GM23338 (cell line): ENCODE measurements around the gene LAMB1. TPM values are rescaled to one million over a fixed set of nuclear protein-coding genes. Genes with fewer than 3 reads are reported as not detected.

Source experiments
- ATAC-seq: fragments of 200-7000 bp; cut with Tn5 transposase; 3 replicates; pipeline ENCODE4 v1.9.1; 2020
- DNase-seq: peaks from one replicate; pipeline ENCODE4 v3.0.0-alpha.2; 2015; ENCODE audit warnings: low spot score
- H2AFZ ChIP-seq: fragments of 200-600 bp; sonication (generic); 2 replicates; pipeline ENCODE4 v1.8.0; 2016; ENCODE audit warnings: antibody characterized with exemption, mild to moderate bottlenecking, moderate library complexity
- H3F3A ChIP-seq: fragments of 200-600 bp; sonication (generic); replicated peaks from 2 replicates; pipeline ENCODE4 v1.8.0; 2017; ENCODE audit warnings: antibody characterized with exemption, mixed run types, low read depth
- H3K27ac ChIP-seq: fragments of 200-600 bp; sonication (generic); 2 replicates; pipeline ENCODE4 v1.6.1; 2016; ENCODE audit warnings: low read depth
- H3K27me3 ChIP-seq: fragments of 200-600 bp; sonication (generic); 2 replicates; pipeline ENCODE4 v1.8.0; 2016; ENCODE audit warnings: mild to moderate bottlenecking, mixed run types, moderate library complexity; ENCODE audit not compliant: insufficient read depth
- H3K36me3 ChIP-seq: fragments of 200-600 bp; sonication (generic); 2 replicates; pipeline ENCODE4 v1.8.0; 2016; ENCODE audit warnings: mild to moderate bottlenecking; ENCODE audit not compliant: insufficient read depth
- H3K4me1 ChIP-seq: fragments of 200-600 bp; sonication (generic); 2 replicates; pipeline ENCODE4 v1.8.0; 2016; ENCODE audit warnings: mild to moderate bottlenecking, moderate library complexity; ENCODE audit not compliant: insufficient read depth
- H3K4me2 ChIP-seq: fragments of 200-600 bp; sonication (generic); 2 replicates; pipeline ENCODE4 v1.7.1; 2017; ENCODE audit warnings: mixed run types
- H3K4me3 ChIP-seq: fragments of 200-600 bp; sonication (generic); 2 replicates; pipeline ENCODE4 v1.6.1; 2016; ENCODE audit warnings: mixed run types
- H3K79me2 ChIP-seq: fragments of 200-600 bp; sonication (generic); replicated peaks from 2 replicates; pipeline ENCODE4 v1.8.0; 2017; ENCODE audit warnings: mild to moderate bottlenecking; ENCODE audit not compliant: insufficient read depth
- H3K9me2 ChIP-seq: fragments of 200-600 bp; sonication (generic); 2 replicates; pipeline ENCODE4 v1.8.0; 2017; ENCODE audit not compliant: insufficient read depth
- H4K20me1 ChIP-seq: fragments of 200-600 bp; sonication (generic); replicated peaks from 2 replicates; pipeline ENCODE4 v1.8.0; 2017; ENCODE audit warnings: mild to moderate bottlenecking; ENCODE audit not compliant: insufficient read depth
- H3K27ac Mint-ChIP-seq: 2 replicates; pipeline ENCODE4 v1.8.0; 2020; ENCODE audit warnings: inconsistent platforms, mild to moderate bottlenecking, moderate library complexity, mixed read lengths
- H3K27me3 Mint-ChIP-seq: 3 replicates; pipeline ENCODE4 v1.8.0; 2022; ENCODE audit warnings: low read depth, mild to moderate bottlenecking, moderate library complexity, mixed read lengths, inconsistent platforms; ENCODE audit not compliant: insufficient read depth, poor library complexity
- H3K36me3 Mint-ChIP-seq: 3 replicates; pipeline ENCODE4 v1.8.0; 2021; ENCODE audit warnings: low read depth, mild to moderate bottlenecking, inconsistent platforms, moderate library complexity, mixed read lengths
- H3K4me1 Mint-ChIP-seq: 3 replicates; pipeline ENCODE4 v1.8.0; 2020; ENCODE audit warnings: mild to moderate bottlenecking, inconsistent platforms, mixed read lengths
- H3K4me3 Mint-ChIP-seq: 3 replicates; pipeline ENCODE4 v1.8.0; 2021; ENCODE audit warnings: moderate library complexity, mild to moderate bottlenecking, inconsistent platforms, mixed read lengths
- H3K9me3 Mint-ChIP-seq: 3 replicates; pipeline ENCODE4 v1.8.0; 2020; ENCODE audit warnings: moderate library complexity, mild to moderate bottlenecking, inconsistent platforms, mixed read lengths
- CREB1 ChIP-seq: fragments of 250-450 bp; sonication (Bioruptor Pico); IDR thresholded peaks from 2 replicates; pipeline ENCODE4 v1.5.0; 2020; ENCODE audit warnings: low read depth, mild to moderate bottlenecking, moderate library complexity
- CTCF ChIP-seq, 2 experiments: fragments of 200-600 bp in 1 of 2; sonication (generic) in 1 of 2; conservative IDR thresholded peaks; 2 replicates each; pipeline versions ENCODE4 v1.5.1 to v1.6.1; 2016 to 2017; ENCODE audit warnings: antibody characterized with exemption in 2 of 2, low read depth in 2 of 2, mild to moderate bottlenecking in 2 of 2, moderate library complexity in 1 of 2
- EZH2phosphoT487 ChIP-seq: fragments of 200-600 bp; sonication (generic); IDR thresholded peaks from one replicate; pipeline ENCODE4 v1.8.1; 2018; ENCODE audit warnings: antibody characterized with exemption; ENCODE audit not compliant: unreplicated experiment
- NANOG ChIP-seq: IDR thresholded peaks from 2 replicates; pipeline ENCODE4 v1.6.1; 2016; ENCODE audit warnings: antibody characterized with exemption, borderline replicate concordance
- POLR2AphosphoS5 ChIP-seq: IDR thresholded peaks from 2 replicates; pipeline ENCODE4 v1.6.1; 2016; ENCODE audit warnings: antibody characterized with exemption, low read depth
- ZNF114 ChIP-seq: fragments of 250-450 bp; sonication (Bioruptor Pico); IDR thresholded peaks from 2 replicates; pipeline ENCODE4 v1.5.0; 2020; ENCODE audit warnings: mild to moderate bottlenecking, moderate library complexity
- polyA plus RNA-seq: library from polyadenylated mRNA; unstranded; fragments of >200 nt; fragmentation: Nextera tagmentation; extraction: Ambion mirVana; gene quantifications from 2 replicates; pipeline ENCODE4 v1.2.1, GENCODE V29; 2016
- total RNA-seq: library from RNA; depleted of rRNA; stranded (reverse); fragments of >200 nt; shearing (Covaris generic); gene quantifications from 2 replicates; pipeline ENCODE4 v1.2.3, GENCODE V29; 2014
- TF ChIP-seq, protein P1 (sequence below): IDR thresholded peaks from one replicate; pipeline ENCODE4 v1.6.1; 2018; ENCODE audit warnings: antibody characterized with exemption; ENCODE audit not compliant: unreplicated experiment
- TF ChIP-seq, protein P2 (sequence below): IDR thresholded peaks from 2 replicates; pipeline ENCODE4 v1.6.1; 2016; ENCODE audit warnings: antibody characterized with exemption

LAMB1 gene
- total and polyA plus RNA-seq, 2 experiments from 2014 or later: 53.5 to 57.8 TPM

- TF ChIP-seq, protein P1, sequence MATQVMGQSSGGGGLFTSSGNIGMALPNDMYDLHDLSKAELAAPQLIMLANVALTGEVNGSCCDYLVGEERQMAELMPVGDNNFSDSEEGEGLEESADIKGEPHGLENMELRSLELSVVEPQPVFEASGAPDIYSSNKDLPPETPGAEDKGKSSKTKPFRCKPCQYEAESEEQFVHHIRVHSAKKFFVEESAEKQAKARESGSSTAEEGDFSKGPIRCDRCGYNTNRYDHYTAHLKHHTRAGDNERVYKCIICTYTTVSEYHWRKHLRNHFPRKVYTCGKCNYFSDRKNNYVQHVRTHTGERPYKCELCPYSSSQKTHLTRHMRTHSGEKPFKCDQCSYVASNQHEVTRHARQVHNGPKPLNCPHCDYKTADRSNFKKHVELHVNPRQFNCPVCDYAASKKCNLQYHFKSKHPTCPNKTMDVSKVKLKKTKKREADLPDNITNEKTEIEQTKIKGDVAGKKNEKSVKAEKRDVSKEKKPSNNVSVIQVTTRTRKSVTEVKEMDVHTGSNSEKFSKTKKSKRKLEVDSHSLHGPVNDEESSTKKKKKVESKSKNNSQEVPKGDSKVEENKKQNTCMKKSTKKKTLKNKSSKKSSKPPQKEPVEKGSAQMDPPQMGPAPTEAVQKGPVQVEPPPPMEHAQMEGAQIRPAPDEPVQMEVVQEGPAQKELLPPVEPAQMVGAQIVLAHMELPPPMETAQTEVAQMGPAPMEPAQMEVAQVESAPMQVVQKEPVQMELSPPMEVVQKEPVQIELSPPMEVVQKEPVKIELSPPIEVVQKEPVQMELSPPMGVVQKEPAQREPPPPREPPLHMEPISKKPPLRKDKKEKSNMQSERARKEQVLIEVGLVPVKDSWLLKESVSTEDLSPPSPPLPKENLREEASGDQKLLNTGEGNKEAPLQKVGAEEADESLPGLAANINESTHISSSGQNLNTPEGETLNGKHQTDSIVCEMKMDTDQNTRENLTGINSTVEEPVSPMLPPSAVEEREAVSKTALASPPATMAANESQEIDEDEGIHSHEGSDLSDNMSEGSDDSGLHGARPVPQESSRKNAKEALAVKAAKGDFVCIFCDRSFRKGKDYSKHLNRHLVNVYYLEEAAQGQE: no peak
- TF ChIP-seq, protein P2, sequence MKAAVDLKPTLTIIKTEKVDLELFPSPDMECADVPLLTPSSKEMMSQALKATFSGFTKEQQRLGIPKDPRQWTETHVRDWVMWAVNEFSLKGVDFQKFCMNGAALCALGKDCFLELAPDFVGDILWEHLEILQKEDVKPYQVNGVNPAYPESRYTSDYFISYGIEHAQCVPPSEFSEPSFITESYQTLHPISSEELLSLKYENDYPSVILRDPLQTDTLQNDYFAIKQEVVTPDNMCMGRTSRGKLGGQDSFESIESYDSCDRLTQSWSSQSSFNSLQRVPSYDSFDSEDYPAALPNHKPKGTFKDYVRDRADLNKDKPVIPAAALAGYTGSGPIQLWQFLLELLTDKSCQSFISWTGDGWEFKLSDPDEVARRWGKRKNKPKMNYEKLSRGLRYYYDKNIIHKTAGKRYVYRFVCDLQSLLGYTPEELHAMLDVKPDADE: no peak
- TF ChIP-seq CREB1 (CRISPR knock-in tag) (no peak), EZH2phosphoT487 (no peak), POLR2AphosphoS5 (no peak)
These were observed 8.4 kb downstream of the LAMB1 start (continued) for GRCh38 chr7:107994421-107995030.

DNA sequence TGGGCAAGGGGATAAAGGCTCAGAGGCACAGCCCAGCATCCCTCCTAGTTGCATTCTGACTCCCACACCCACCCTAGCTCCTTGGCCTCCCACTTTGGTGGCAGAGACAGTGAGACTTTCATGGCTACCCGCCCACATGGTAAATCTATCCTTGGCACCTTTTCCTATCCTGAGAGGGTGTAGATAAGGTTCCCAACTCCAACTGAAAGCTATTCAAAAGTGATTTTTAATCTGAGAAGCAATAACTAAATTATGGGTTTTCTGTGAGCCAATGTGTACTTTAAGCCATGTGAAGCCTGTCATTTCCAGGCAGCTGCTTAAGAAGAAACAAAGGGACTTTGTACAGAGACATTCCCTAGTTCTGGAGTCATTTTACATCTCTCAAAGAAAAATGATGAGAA lies 9.1 kb downstream of the LAMB1 start:
- H3K4me1 ChIP-seq: peaks cover 22% of the 10 kb centered on the region
- TF ChIP-seq, protein P1: no peak
- TF ChIP-seq, protein P2: no peak
- TF ChIP-seq NANOG: no peak
- no peak for TF ChIP-seq EZH2phosphoT487
- no peak for TF ChIP-seq ZNF114 (CRISPR knock-in tag)
- no peak for TF ChIP-seq CTCF (conservative IDR thresholded peaks at IDR 0.05; ENCODE audit: low read depth in 2 of 2)

More for the DNA sequence above, 9.1 kb downstream of the LAMB1 start:
- Histone ChIP-seq H3K4me2 (no peak overlapping the region), H3K36me3 (no peaks in the 10 kb centered on the region; the same call in none of the 2 replicates), H3F3A (no peaks in the 10 kb centered on the region), H2AFZ (no peak overlapping the region), H3K27ac (no peak overlapping the region), H3K79me2 (no peaks in the 10 kb centered on the region), H4K20me1 (no peaks in the 10 kb centered on the region), H3K9me2 (no peaks in the 10 kb centered on the region), H3K27me3 (no peaks in the 10 kb centered on the region), H3K4me3 (no peak overlapping the region)
- Mint-ChIP-seq H3K27me3 (peaks cover 2% of the 10 kb centered on the region), H3K9me3 (no peaks in the 10 kb centered on the region), H3K27ac (no peak overlapping the region), H3K4me3 (no peak overlapping the region), H3K4me1 (peaks cover 24% of the 10 kb centered on the region), H3K36me3 (peaks cover 9% of the 10 kb centered on the region; the same call in 2 of the 3 replicates)
- DNase-seq (no peak), ATAC-seq (no peak)
